Measurements from ENCODE around the gene LY6G6D.
A peak's percentile ranks its signal among the peaks of the same experiment; 100 is the strongest.

The LY6G6D gene

DNA sequence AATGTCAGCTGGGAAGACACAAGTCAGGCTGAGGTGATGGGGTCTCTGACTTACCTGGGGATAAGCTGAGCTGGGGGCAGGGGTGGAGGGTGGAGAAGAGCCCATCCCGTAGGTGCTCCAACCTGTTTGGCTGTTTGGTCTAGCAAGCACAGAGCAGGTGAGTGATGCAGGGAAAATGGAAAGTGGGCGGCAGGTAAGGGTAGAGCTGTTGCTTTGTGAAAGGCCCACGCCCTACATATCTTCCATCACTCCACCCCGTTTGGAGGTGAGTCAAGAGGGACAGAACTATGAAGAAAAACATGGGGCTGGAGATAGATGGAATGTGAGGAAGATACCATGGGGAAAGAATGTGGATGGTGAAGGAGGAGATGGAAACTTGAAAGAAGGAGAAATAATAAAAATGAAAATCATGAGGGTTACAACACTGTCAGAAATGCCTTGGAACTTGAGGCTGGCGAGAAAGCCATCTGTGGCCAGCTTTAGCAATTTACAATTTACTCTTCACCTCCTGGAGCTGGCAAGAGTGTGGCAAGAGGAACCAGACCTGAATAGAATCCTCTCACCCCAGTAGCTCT is 5.1 kb downstream of the LY6G6D start:
- no peak for DNase-seq

- DNase-seq, result no peak
Observed at GRCh38 chr6:31721351-31722020, 6.3 kb downstream of the LY6G6D start, which contains the start of gene LY6G6C. TSS of gene LY6G6C (minus strand) at chr6:31721746. CDS start at chr6:31721679, 67 bp downstream.

GRCh38 chr6:31722173-31722572 is 7.0 kb downstream of the LY6G6D start:
- DNase-seq, result no peak

GRCh38 chr6:31723245-31723979 is 8.3 kb downstream of the LY6G6D start, which contains the start of gene MPIG6B:
TSS of gene MPIG6B (plus strand) at chr6:31723373. CDS start at chr6:31723384, 11 bp downstream.
- no peak for DNase-seq

DNA sequence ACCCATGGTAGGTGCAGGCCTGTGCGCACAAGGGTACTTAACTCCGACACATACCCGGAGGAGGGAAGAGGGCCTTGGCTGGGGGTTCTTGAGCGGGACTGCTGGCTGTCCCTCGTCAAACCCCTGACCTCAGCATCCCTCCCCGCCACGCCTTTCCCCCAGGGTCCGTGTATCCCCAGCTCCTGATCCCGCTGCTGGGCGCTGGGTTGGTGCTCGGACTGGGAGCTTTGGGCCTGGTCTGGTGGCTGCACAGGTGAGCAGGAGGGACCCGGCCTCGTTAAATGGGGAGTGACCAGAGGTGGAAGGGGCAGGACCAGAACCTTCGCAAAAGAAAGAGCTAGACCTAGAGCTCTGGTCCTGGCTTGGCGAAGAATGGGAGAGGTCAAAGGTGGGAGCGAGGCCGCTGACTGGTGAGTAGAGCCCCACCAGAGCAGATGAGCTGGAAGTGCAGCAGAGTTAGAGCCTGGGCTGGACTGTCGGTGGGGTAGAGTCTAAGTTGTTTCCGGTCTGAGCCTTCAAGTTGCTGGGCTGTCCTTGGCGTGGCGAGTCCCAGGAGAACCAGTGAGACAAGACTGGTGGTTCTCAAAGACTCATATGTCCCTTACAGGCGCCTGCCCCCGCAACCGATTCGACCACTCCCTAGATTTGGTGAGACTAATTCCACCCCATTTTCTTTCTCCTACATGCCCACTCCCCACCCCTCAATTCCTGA is 9.0 kb downstream of the LY6G6D start:
- DNase-seq, result no peak

GRCh38 chr6:31725502-31726350 is 10.6 kb downstream of the LY6G6D start:
- DNase-seq, result peak; percentile 91 to 95

GRCh38 chr6:31727034-31727716 is 12.0 kb downstream of the LY6G6D start:
- peak; percentile 77 to 88 for DNase-seq

DNA sequence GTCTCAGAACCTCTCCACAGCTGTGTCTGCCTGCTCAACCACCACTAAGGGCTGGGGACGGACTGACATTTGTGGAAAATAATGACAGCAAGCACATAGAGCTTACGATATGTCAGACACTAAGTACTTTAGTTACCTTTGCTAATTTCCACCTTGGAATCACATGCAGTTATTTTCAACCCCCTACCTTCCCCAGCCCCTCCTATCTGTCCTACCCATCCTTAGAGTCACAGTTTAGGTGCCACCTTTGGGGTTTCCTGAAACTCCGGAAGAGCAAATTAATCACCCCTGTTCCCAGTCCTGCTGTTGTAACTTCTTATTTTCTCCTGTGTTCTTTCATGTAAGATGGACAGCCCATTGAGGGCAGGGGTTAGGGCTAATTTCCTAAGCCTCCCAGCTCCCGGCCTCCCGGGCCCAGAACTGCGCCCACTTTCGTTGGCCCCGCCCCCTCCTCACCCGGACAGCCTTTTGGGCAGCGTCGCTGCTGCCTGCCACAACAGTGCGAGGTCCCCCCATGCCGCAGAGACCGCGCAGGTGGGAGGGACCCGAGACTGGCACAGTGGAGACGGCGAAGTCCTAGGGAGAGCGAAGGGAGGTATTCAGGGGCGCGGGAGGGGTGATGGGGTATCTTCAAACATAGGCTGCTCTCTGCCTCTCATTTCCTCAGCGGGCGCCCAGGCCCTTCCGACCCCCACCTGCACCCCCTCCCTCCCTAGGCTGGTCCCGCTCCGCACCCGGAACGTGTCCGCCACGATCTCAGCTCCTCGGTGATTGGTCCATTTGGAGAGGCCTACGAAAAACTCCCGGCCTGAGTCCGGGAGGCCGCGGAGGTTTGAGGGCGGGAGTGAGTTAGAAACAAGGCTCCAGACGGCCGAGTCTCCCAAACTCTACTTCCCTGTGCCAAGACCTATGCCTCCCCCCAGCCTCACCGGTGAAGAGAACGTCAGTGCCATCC is 12.8 kb downstream of the LY6G6D start:
- no peak for DNase-seq

DNA sequence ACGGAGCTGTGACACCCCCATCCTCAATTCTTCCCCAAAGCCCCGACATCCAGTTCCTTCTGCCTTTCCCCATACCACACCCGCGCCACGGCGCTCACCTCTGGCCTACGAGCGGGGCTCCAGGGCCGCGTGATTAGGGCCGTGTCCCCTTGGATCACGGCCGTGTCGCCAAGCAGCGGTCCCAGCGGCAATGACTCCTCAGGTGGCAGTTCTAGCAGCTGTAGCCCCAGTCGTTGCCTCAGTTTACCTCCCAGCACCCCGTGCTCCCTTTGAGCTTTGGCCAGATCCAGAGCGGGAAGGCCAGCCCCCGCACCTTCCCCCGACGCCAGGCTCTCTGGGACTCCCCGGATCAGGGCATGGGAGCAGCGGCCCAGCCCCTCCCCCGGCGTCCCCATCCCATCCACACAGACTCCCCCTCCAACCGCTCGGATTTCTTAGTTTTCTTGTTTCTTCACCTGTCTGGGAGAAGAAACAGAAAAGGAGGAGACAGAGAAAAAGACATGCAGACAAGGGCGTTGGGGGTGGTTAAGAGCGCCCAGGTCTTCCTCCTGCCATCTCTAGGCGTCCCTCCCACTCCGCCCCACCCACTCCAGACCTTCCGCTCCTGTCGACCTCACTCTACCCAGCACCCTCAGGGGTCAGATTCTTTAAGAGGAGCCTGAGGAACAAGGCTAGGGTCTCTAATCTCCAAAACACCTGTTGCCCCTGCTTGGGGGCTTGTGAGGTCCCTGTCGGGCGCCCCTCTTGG is 13.8 kb downstream of the LY6G6D start, which contains the start of gene DDAH2:
Gene DDAH2, minus strand, starts transcription at position 533 of the 748 bp plus-strand sequence. Its CDS starts 138 bp downstream, at position 395.
- no peak for DNase-seq

DNA sequence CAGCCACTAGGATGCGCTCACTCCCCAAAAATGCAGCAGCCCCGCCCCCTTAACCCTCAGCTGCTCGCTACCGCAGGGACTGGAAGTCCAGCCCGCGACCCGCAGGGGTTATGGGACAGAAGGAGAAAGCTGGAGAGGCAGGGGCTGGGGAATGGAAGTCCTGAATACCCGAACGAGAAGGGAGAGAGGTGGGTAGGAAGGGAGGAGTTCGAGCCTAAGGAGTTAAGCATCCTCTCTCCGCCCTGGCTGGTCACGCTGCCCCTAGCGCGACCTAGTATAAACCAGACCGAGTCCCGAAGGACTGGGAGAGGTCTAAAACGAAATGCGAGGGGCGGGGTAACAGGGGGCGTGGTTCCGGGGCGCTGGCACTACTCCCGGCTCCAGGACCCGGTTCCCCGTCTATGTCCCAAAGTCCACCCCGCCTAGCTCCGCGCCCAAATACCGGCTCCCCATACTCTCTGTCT is 14.4 kb downstream of the LY6G6D start:
- peak; percentile 87 to 89 for DNase-seq

DNA sequence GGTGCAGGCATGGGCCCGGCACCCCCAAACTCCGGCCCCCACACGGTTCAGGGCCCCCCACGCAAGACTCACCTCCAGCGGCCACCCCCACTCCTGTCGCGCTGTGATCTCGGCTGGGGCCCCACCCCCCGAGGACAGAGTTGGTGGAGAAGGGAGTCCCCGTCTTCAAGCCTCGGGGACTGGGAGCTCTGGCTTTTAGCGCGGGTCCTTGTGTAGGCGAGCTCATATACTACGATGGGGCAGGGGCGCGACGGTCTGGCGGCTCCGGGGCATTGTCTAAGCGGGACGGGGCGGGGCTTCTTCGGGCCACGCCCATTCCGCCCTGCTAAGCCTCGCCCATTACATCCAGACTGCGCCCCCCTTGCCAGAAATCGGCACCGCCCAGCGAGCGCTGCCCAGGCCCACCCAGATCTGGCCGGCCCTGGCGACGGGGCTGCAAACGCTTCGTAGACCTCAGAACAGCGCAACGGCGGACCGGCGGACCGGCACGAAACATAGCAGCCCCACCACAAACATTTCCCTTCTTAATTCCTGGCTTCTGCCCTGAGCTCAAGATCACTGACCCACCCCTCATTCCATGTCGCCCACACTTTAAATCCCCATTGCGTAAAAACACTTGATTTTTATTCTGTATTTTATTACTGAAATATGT is 15.0 kb downstream of the LY6G6D start:
- peak; percentile 59 to 70 for DNase-seq

DNA sequence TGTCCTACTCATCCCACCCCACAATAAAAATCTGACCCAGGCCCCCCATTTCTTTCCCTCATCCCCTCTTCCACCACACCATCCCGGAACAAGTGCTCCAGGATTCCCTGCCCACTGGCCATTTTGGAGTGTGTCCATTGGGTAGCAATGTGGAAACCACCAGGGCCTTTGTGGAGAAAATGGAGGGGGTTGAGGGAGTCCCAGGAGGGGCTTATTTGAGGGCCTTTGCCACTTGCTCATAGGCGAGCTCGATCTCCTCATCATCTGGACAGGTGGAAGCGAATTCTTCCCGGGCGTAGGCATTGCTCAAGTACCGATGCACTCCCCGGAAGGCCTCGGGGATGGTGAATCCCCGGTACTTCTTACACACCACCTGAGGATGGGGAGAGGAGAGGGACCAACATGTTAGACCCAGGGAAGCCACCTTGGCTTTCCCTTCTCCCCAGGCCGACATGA is 15.5 kb downstream of the LY6G6D start:
- DNase-seq, result no peak

GRCh38 chr6:31732029-31732428 is 16.9 kb downstream of the LY6G6D start:
- no peak for DNase-seq

DNA sequence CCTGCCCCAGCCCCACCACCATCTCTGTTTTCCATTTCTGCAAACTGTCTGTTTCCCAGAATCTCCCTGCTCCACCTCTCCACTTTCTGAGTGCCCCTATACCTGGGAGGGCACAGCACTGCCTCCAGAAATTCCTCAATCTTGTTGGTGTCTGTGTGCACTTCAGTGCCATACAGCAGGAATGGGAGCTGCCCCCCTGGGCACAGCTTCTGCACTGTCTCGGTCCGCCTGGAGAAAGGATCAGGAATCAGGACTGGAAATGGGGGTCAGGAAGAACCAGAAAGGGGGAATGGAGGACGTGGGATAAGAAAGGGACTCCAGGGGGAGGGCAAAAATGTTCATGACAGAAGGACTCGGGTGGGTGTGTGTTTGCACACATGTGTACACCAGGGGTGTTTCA is 18.6 kb downstream of the LY6G6D start:
- DNase-seq, result no peak

DNA sequence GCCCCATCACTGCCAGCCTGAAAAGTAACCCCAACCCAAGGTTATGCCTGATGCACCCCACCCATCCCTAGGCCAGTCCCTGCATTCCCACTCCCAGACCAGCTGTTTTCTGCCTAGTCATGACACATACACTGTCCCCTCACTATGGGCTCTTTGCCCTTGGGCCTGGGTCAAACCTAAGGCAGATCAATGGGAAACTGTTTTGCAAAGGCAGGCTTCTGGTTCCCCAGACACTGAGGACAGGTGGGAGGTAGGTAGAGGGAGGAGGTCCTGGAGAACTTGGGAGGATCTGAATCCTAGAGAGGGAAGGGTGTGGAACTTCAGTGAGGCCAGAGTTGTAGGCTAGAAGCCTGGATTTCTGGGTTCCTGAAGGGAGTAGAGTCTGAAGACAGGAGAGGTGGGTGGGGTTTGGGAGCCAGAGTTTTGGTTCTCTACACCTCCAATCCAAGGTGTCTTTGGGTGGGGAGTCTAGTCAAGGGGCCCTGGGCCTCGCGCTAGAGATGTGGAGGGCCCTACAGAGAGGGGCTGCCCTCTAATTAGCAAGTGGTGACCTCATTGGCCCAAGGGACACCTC is 19.2 kb downstream of the LY6G6D start:
- no peak for DNase-seq

DNA sequence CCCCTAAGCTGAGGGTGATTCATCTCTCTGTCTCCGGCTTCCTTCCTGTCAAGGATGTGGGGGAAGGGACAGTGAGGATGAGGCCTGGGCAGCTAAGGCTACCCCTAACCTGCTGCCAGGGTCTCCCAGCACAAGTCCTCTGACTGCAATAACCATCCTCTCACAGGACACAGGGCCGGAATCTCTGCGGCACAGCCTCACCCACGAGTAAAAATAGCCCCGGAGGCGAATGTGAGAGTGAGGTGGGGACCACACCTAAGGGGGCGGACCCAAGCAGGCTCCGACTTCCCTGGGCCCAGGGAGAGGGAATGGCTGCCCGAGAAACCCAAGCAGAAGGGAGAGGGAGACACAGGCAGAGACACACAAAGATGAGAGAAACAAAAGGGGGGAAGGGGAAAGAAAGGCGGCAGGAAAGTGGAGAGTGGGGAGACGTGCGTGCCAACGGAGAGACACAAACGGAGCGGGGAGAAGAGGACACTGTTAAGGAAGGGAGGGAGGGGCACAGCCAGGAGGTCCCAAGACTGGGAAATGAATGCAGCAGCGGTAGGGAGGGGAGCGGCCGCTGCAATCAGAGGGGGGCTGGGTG is 19.8 kb downstream of the LY6G6D start:
- peak; percentile 67 to 69 for DNase-seq

DNA sequence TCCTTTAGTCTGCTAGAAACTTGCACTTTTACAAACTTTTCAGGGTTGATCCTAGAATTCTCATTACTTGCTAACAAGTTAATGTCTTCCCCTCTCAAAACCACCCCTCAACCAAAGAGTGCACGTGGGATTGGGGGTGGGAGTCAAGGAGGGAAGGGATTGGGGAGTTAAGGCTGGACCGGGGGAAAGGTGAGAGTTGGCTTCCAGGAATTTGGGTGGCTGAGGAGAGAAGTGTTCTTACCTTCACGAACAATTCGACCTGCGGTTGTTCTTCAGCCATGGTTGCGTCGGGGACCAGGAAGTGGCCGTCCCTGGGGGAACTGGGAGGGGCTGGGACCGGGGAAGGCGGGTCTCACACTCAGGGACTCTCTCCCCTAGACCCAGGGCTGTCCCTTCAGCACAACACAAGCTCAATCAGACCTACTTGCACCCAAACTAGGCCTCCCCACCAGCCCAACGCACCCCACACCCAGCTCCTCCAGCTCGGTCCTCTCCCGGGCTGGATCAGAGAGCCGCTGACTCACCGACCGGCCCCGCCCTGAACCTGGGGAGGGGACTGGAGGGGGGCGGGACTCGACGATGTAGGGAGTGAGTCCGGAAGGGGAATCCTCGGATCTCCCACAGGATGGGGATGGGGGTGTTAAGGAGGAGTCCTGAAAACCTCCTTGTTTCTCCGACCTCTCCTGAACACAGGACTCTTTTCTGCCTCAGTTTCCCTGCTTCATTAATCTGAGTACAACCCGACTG is 21.0 kb downstream of the LY6G6D start, which contains the start of gene CLIC1:
Gene CLIC1, minus strand, starts transcription at position 510 of the 747 bp plus-strand sequence. Its CDS starts 230 bp downstream, at position 280.
- peak; percentile 78 to 79 for DNase-seq
